ENCODE data around the gene FMO1.

Gene FMO1

DNA sequence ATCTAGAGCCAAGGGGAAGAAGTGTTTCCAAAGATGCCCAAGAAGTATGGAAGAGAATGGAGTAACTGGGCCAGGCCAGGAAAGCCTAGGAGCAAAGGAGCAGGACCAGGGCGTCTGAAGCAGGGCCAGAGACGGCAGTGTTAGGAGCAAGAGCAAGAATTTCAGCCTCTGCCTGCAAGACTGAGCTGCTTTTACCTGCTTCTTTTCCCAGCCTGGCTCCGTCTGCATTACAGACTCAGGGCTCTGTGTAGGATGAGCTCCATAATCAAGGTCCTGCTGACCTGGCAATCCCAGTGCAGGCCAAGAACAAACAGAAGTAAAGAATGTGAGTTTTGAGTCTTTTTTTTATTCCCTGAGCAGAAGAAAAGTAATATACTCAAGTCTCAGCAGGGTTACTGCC, 10.1 kb downstream of the FMO1 start (continued):
- TF ChIP-seq CSDC2 (CRISPR knock-in tag; IDR thresholded peaks at IDR 0.05): no peak
- TF ChIP-seq, protein P1, sequence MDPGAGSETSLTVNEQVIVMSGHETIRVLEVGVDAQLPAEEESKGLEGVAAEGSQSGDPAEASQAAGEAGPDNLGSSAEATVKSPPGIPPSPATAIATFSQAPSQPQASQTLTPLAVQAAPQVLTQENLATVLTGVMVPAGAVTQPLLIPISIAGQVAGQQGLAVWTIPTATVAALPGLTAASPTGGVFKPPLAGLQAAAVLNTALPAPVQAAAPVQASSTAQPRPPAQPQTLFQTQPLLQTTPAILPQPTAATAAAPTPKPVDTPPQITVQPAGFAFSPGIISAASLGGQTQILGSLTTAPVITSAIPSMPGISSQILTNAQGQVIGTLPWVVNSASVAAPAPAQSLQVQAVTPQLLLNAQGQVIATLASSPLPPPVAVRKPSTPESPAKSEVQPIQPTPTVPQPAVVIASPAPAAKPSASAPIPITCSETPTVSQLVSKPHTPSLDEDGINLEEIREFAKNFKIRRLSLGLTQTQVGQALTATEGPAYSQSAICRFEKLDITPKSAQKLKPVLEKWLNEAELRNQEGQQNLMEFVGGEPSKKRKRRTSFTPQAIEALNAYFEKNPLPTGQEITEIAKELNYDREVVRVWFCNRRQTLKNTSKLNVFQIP (CRISPR knock-in tag; IDR thresholded peaks at IDR 0.05; ENCODE audit: borderline replicate concordance, low read depth): no peak
- TF ChIP-seq TCF4 (CRISPR knock-in tag; IDR thresholded peaks at IDR 0.05; ENCODE audit: borderline replicate concordance): no peak

DNA sequence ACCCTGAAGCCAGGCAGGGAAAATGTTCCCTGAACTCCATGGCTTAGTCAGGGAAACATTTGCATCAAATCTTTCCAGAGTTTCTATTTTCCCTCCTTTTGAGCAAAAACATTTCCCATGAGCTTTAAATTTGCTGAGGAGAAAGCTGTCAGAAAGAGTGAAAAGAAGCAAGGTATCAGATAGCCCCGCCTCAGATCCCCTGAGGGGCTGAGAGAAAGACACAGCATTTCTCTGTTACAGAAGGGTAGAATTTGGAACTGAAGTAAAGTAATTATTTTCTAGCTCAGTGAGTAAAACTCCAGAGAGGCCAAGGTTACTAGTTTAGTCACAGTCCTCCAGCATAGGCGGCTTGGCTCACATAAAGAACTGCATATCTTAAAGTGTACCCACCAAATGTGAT, 10.6 kb downstream of the FMO1 start:
- ATAC-seq: no peak
- no peak for TF ChIP-seq ARNTL (CRISPR knock-in tag; IDR thresholded peaks at IDR 0.05; ENCODE audit: borderline replicate concordance, low read depth)
- TF ChIP-seq, protein P2, sequence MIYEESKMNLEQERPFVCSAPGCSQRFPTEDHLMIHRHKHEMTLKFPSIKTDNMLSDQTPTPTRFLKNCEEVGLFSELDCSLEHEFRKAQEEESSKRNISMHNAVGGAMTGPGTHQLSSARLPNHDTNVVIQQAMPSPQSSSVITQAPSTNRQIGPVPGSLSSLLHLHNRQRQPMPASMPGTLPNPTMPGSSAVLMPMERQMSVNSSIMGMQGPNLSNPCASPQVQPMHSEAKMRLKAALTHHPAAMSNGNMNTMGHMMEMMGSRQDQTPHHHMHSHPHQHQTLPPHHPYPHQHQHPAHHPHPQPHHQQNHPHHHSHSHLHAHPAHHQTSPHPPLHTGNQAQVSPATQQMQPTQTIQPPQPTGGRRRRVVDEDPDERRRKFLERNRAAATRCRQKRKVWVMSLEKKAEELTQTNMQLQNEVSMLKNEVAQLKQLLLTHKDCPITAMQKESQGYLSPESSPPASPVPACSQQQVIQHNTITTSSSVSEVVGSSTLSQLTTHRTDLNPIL (CRISPR knock-in tag; IDR thresholded peaks at IDR 0.05; ENCODE audit: low read depth): no peak
- TF ChIP-seq, protein P1 (CRISPR knock-in tag; IDR thresholded peaks at IDR 0.05; ENCODE audit: borderline replicate concordance, low read depth): no peak
- TF ChIP-seq TOX (CRISPR knock-in tag; IDR thresholded peaks at IDR 0.05; ENCODE audit: borderline replicate concordance): no peak
- TF ChIP-seq, protein P3, sequence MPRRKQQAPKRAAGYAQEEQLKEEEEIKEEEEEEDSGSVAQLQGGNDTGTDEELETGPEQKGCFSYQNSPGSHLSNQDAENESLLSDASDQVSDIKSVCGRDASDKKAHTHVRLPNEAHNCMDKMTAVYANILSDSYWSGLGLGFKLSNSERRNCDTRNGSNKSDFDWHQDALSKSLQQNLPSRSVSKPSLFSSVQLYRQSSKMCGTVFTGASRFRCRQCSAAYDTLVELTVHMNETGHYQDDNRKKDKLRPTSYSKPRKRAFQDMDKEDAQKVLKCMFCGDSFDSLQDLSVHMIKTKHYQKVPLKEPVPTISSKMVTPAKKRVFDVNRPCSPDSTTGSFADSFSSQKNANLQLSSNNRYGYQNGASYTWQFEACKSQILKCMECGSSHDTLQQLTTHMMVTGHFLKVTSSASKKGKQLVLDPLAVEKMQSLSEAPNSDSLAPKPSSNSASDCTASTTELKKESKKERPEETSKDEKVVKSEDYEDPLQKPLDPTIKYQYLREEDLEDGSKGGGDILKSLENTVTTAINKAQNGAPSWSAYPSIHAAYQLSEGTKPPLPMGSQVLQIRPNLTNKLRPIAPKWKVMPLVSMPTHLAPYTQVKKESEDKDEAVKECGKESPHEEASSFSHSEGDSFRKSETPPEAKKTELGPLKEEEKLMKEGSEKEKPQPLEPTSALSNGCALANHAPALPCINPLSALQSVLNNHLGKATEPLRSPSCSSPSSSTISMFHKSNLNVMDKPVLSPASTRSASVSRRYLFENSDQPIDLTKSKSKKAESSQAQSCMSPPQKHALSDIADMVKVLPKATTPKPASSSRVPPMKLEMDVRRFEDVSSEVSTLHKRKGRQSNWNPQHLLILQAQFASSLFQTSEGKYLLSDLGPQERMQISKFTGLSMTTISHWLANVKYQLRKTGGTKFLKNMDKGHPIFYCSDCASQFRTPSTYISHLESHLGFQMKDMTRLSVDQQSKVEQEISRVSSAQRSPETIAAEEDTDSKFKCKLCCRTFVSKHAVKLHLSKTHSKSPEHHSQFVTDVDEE (CRISPR knock-in tag; IDR thresholded peaks at IDR 0.05): no peak
- TF ChIP-seq BACH2 (CRISPR knock-in tag; IDR thresholded peaks at IDR 0.05; ENCODE audit: borderline replicate concordance): no peak
- no peak for TF ChIP-seq CSDC2 (CRISPR knock-in tag; IDR thresholded peaks at IDR 0.05)

DNA sequence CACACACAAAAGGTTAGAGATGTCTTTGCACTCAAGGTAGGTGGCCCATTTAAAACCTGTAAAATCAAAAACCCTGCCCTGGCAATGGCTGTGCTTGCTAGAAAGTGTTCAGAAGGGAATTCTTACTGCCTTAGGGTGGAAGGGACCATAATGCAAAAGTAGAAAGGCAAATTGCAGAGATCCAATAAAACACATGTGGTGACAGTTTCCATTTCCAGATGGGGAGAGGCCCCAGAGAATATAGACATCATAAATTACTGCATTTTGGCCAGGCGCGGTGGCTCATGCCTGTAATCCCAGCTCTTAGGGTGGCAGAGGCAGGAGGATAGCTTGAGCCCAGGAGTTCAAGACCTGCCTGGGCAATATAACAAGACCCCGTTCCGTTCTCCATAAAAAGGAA, 13.0 kb downstream of the FMO1 start:
- ATAC-seq: no peak
- TF ChIP-seq, protein P1 (CRISPR knock-in tag; IDR thresholded peaks at IDR 0.05; ENCODE audit: borderline replicate concordance, low read depth): no peak
- TF ChIP-seq TCF4 (CRISPR knock-in tag; IDR thresholded peaks at IDR 0.05; ENCODE audit: borderline replicate concordance) (no peak), TOX (CRISPR knock-in tag; IDR thresholded peaks at IDR 0.05; ENCODE audit: borderline replicate concordance) (no peak), ARNTL (CRISPR knock-in tag; IDR thresholded peaks at IDR 0.05; ENCODE audit: borderline replicate concordance, low read depth) (no peak), PPARA (CRISPR knock-in tag; IDR thresholded peaks at IDR 0.05; ENCODE audit: borderline replicate concordance) (no peak), ZNF565 (CRISPR knock-in tag; conservative IDR thresholded peaks at IDR 0.05; ENCODE audit: low read depth) (no peak), RARB (CRISPR knock-in tag; IDR thresholded peaks at IDR 0.05) (no peak), CSDC2 (CRISPR knock-in tag; IDR thresholded peaks at IDR 0.05) (no peak), OSR1 (CRISPR knock-in tag; IDR thresholded peaks at IDR 0.05) (no peak), ISL1 (CRISPR knock-in tag; IDR thresholded peaks at IDR 0.05) (no peak), ZNF70 (CRISPR knock-in tag; IDR thresholded peaks at IDR 0.05) (no peak), ZFP30 (CRISPR knock-in tag; IDR thresholded peaks at IDR 0.05) (no peak), ESRRG (CRISPR knock-in tag; IDR thresholded peaks at IDR 0.05) (no peak), SNAI2 (CRISPR knock-in tag; IDR thresholded peaks at IDR 0.05) (no peak), ZNF8 (CRISPR knock-in tag; IDR thresholded peaks at IDR 0.05) (no peak)
- TF ChIP-seq, protein P4, sequence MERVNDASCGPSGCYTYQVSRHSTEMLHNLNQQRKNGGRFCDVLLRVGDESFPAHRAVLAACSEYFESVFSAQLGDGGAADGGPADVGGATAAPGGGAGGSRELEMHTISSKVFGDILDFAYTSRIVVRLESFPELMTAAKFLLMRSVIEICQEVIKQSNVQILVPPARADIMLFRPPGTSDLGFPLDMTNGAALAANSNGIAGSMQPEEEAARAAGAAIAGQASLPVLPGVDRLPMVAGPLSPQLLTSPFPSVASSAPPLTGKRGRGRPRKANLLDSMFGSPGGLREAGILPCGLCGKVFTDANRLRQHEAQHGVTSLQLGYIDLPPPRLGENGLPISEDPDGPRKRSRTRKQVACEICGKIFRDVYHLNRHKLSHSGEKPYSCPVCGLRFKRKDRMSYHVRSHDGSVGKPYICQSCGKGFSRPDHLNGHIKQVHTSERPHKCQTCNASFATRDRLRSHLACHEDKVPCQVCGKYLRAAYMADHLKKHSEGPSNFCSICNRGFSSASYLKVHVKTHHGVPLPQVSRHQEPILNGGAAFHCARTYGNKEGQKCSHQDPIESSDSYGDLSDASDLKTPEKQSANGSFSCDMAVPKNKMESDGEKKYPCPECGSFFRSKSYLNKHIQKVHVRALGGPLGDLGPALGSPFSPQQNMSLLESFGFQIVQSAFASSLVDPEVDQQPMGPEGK (CRISPR knock-in tag; IDR thresholded peaks at IDR 0.05; ENCODE audit: borderline replicate concordance): no peak
- TF ChIP-seq, protein P5, sequence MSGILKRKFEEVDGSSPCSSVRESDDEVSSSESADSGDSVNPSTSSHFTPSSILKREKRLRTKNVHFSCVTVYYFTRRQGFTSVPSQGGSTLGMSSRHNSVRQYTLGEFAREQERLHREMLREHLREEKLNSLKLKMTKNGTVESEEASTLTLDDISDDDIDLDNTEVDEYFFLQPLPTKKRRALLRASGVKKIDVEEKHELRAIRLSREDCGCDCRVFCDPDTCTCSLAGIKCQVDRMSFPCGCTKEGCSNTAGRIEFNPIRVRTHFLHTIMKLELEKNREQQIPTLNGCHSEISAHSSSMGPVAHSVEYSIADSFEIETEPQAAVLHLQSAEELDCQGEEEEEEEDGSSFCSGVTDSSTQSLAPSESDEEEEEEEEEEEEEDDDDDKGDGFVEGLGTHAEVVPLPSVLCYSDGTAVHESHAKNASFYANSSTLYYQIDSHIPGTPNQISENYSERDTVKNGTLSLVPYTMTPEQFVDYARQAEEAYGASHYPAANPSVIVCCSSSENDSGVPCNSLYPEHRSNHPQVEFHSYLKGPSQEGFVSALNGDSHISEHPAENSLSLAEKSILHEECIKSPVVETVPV (CRISPR knock-in tag; IDR thresholded peaks at IDR 0.05): no peak
